Erythroblast (primary cell): Measurements from ENCODE around the gene HK3.

Source experiments
- GATA1 ChIP-seq: IDR thresholded peaks from 2 replicates; pipeline ENCODE4 v1.6.1; 2011; ENCODE audit warnings: low read depth, mild to moderate bottlenecking, control low read depth, low read length, moderate library complexity
- POLR2A ChIP-seq: IDR thresholded peaks from 2 replicates; pipeline ENCODE4 v1.6.1; 2011; ENCODE audit warnings: mild to moderate bottlenecking, low read length

- TF ChIP-seq POLR2A = no peak
- no peak for TF ChIP-seq GATA1
These were observed 47.8 kb downstream of the HK3 start for GRCh38 chr5:176851380-176851779.
